Neuronal stem cell (in vitro differentiated cells): ENCODE results near the gene C11orf97.
"Not testable (repeated sequence)": the region's sequence is repeated elsewhere in the genome, so short reads cannot be mapped to it uniquely, and the experiment has no call there.

Source experiments
- DNase-seq: peaks from one replicate; pipeline ENCODE4 v3.0.0-alpha.2; 2013; ENCODE audit warnings: low spot score
- H2AFZ ChIP-seq: one replicate; pipeline ENCODE4 v1.6.1; 2013; ENCODE audit warnings: mild to moderate bottlenecking, low read length, inconsistent platforms
- H2AK5ac ChIP-seq: 2 replicates; pipeline ENCODE4 v1.6.1; 2013; ENCODE audit warnings: low read depth, mild to moderate bottlenecking, inconsistent platforms, low read length, moderate library complexity, mixed read lengths
- H2BK120ac ChIP-seq: 2 replicates; pipeline ENCODE4 v1.6.1; 2013; ENCODE audit warnings: low read depth, mild to moderate bottlenecking, inconsistent platforms, low read length, moderate library complexity, mixed read lengths
- H2BK12ac ChIP-seq: one replicate; pipeline ENCODE4 v1.6.1; 2013; ENCODE audit warnings: low read length, inconsistent platforms
- H2BK15ac ChIP-seq: 2 replicates; pipeline ENCODE4 v1.6.1; 2013; ENCODE audit warnings: mild to moderate bottlenecking, low read length, inconsistent platforms, mixed read lengths
- H2BK5ac ChIP-seq: one replicate; pipeline ENCODE4 v1.6.1; 2013; ENCODE audit warnings: inconsistent platforms, mild to moderate bottlenecking, low read length, moderate library complexity
- H3K14ac ChIP-seq: one replicate; pipeline ENCODE4 v1.6.1; 2013; ENCODE audit warnings: low read length, inconsistent platforms
- H3K18ac ChIP-seq: 2 replicates; pipeline ENCODE4 v1.6.1; 2013; ENCODE audit warnings: low read length, inconsistent platforms
- H3K23ac ChIP-seq: 2 replicates; pipeline ENCODE4 v1.6.1; 2013; ENCODE audit warnings: low read depth, mild to moderate bottlenecking, mixed read lengths, low read length, inconsistent platforms; ENCODE audit not compliant: poor library complexity
- H3K27ac ChIP-seq: replicated peaks from 3 replicates; pipeline ENCODE4 v1.5.1; 2013; ENCODE audit warnings: low read length, inconsistent platforms
- H3K27me3 ChIP-seq, 3 experiments: 2 replicates each; pipeline ENCODE4 v1.6.1; 2013; ENCODE audit warnings: low read length in 3 of 3, mild to moderate bottlenecking in 2 of 3, inconsistent platforms in 1 of 3, low read depth in 1 of 3, mixed read lengths in 1 of 3, moderate library complexity in 1 of 3; ENCODE audit not compliant: control insufficient read depth in 3 of 3, insufficient read depth in 3 of 3
- H3K36me3 ChIP-seq, 2 donors: replicated peaks in 1 of 2; 2 replicates each; pipeline ENCODE4 v1.6.1; 2013; ENCODE audit warnings: low read length in 2 of 2; ENCODE audit not compliant: control insufficient read depth in 2 of 2, insufficient read depth in 2 of 2
- H3K4ac ChIP-seq: 2 replicates; pipeline ENCODE4 v1.6.1; 2013; ENCODE audit warnings: inconsistent platforms, mild to moderate bottlenecking, low read length, moderate library complexity
- H3K4me1 ChIP-seq, 2 donors: 1 replicate in 1 of 2; 2 replicates in 1 of 2; pipeline ENCODE4 v1.6.1; 2013; ENCODE audit warnings: low read length in 2 of 2, low read depth in 1 of 2; ENCODE audit not compliant: control insufficient read depth in 2 of 2, insufficient read depth in 1 of 2
- H3K4me2 ChIP-seq: one replicate; pipeline ENCODE4 v1.6.1; 2013; ENCODE audit warnings: mild to moderate bottlenecking, low read length, inconsistent platforms; ENCODE audit not compliant: insufficient read depth, poor library complexity, severe bottlenecking
- H3K4me3 ChIP-seq, 2 donors: 2 replicates each; pipeline ENCODE4 v1.5.1; 2013; ENCODE audit warnings: low read length in 2 of 2, mild to moderate bottlenecking in 2 of 2, inconsistent platforms in 1 of 2, moderate library complexity in 1 of 2
- H3K79me1 ChIP-seq: one replicate; pipeline ENCODE4 v1.6.1; 2013; ENCODE audit warnings: low read depth, mild to moderate bottlenecking, inconsistent platforms, low read length, moderate library complexity
- H3K9ac ChIP-seq: one replicate; pipeline ENCODE4 v1.6.1; 2013; ENCODE audit warnings: mild to moderate bottlenecking, low read depth, low read length, inconsistent platforms; ENCODE audit not compliant: poor library complexity
- H3K9me3 ChIP-seq, 2 donors: replicated peaks in 1 of 2; 2 replicates each; pipeline versions ENCODE3 to v1.6.1; 2013; ENCODE audit warnings: low read length in 2 of 2, mild to moderate bottlenecking in 2 of 2, inconsistent platforms in 1 of 2, low read depth in 1 of 2, mixed read lengths in 1 of 2, moderate library complexity in 1 of 2; ENCODE audit not compliant: control insufficient read depth in 2 of 2, insufficient read depth in 1 of 2
- H4K8ac ChIP-seq: one replicate; pipeline ENCODE4 v1.6.1; 2013; ENCODE audit warnings: low read depth, mild to moderate bottlenecking, inconsistent platforms, low read length, moderate library complexity
- H4K91ac ChIP-seq: one replicate; pipeline ENCODE4 v1.6.1; 2013; ENCODE audit warnings: low read length, low read depth, mild to moderate bottlenecking, inconsistent platforms; ENCODE audit not compliant: poor library complexity
- WGBS, 2 donors: extraction: QIAGEN DNeasy Blood & Tissue Kit; methylation state at CpG; one replicate each; pipeline ENCODE4 v1.1.7; 2013; ENCODE audit warnings: missing lambda C conversion rate in 2 of 2, mixed read lengths in 1 of 2; ENCODE audit not compliant: insufficient read length in 2 of 2, insufficient replicate concordance in 1 of 2; ENCODE audit errors: extremely low coverage in 2 of 2; 5-methylcytosine and 5-hydroxymethylcytosine counted together

The C11orf97 gene

DNA sequence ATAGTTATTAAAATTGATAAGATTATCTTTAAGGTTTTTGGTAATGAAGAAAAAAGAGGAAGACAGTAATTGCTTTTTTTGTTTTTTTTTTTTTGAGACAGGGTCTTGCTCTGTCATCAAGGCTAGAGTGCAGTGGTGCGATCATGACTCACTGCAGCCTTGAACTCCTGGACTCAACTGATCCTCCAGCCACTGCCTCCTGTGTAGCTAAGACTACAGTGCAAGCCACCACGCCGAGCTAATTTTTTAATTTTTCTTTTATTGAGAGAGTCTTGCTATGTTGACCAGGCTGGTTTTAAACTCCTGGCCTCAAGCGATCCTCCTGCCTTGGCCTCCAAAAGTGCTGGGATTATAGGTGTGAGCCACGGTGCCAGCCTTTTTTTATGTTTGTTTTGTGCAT, 5.7 kb upstream of the C11orf97 start:
- H3K23ac ChIP-seq, H2BK120ac ChIP-seq, H2BK12ac ChIP-seq, H3K4me3 ChIP-seq, H2BK5ac ChIP-seq, H4K8ac ChIP-seq, H3K79me1 ChIP-seq, H3K9me3 ChIP-seq, H2AFZ ChIP-seq, H3K27me3 ChIP-seq, H2BK15ac ChIP-seq, DNase-seq, H3K4ac ChIP-seq, H3K27ac ChIP-seq, H2AK5ac ChIP-seq, H4K91ac ChIP-seq, H3K18ac ChIP-seq, H3K4me1 ChIP-seq, H3K4me2 ChIP-seq, H3K9ac ChIP-seq, H3K14ac ChIP-seq, H3K36me3 ChIP-seq: not testable (repeated sequence)
- no CpG with 5 or more reads among the region's 5 CpGs for WGBS, 2 donors

- peaks cover 2% of the 10 kb centered on the region in 2 donors for H3K4me1 ChIP-seq
Measured at GRCh38 chr11:94507485-94507884, 4.8 kb upstream of the C11orf97 start.

DNA sequence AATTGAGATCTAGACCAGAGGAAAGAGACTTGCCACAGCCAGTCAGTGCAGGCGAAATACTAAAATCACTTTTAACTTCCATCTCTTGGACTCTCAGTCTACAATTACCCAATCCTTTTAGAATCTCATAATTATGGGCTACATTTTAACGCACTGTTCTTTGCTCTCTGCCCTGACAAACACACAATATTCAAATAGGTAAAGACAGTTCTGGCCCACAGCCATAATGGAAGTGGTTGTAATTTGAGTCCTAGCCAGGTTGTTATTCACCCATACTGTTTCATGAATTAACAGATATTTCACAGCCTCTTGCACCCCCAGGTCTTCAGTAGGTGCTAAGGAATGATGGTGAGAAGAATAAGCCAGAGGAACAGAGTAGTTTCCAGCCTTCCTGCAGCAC, 830 bp downstream of the C11orf97 start:
- Histone ChIP-seq H3K9me3 (peaks cover 0 to 6% of the 10 kb centered on the region in 2 donors), H3K79me1 (no peaks in the 10 kb centered on the region), H2BK120ac (no peak overlapping the region), H3K4ac (no peak overlapping the region), H2BK15ac (no peak overlapping the region), H3K27me3 (peaks cover 0 to 47% (median 8%) of the 10 kb centered on the region in 3 experiments), H3K18ac (no peak overlapping the region), H3K27ac (no peak overlapping the region), H2BK12ac (no peak overlapping the region), H3K4me2 (no peak overlapping the region), H4K91ac (no peak overlapping the region), H2BK5ac (no peak overlapping the region), H2AFZ (no peak overlapping the region), H3K9ac (no peak overlapping the region), H3K4me1 (peaks cover 2 to 3% of the 10 kb centered on the region in 2 donors), H4K8ac (no peak overlapping the region), H3K23ac (no peak overlapping the region), H3K36me3 (no peaks in the 10 kb centered on the region), H2AK5ac (no peak overlapping the region), H3K14ac (no peak overlapping the region), H3K4me3 (no peak overlapping the region)
- WGBS, 2 donors, result no CpG with 5 or more reads among the region's 2 CpGs
- no peak for DNase-seq

More at GRCh38 chr11:94507485-94507884, 4.8 kb upstream of the C11orf97 start:
- Histone ChIP-seq H3K27me3 (peaks cover 0 to 9% (median 0%) of the 10 kb centered on the region in 3 experiments), H4K91ac (no peak overlapping the region), H3K27ac (no peak overlapping the region), H2AK5ac (no peak overlapping the region), H3K9ac (no peak overlapping the region), H3K4me2 (no peak overlapping the region), H3K18ac (no peak overlapping the region), H3K9me3 (peaks cover 0 to 6% of the 10 kb centered on the region in 2 donors), H2BK120ac (no peak overlapping the region), H3K79me1 (no peaks in the 10 kb centered on the region), H3K36me3 (no peaks in the 10 kb centered on the region), H4K8ac (no peak overlapping the region), H2AFZ (no peak overlapping the region), H2BK5ac (no peak overlapping the region), H2BK12ac (no peak overlapping the region), H3K4ac (no peak overlapping the region), H3K4me3 (no peak overlapping the region), H2BK15ac (no peak overlapping the region), H3K14ac (no peak overlapping the region), H3K23ac (no peak overlapping the region)
- DNase-seq, result no peak
- no CpG with 5 or more reads among the region's 4 CpGs for WGBS, 2 donors

- no CpG with 5 or more reads among the region's 2 CpGs for WGBS, 2 donors
- Histone ChIP-seq H3K23ac (no peak overlapping the region), H3K14ac (no peak overlapping the region), H3K4me3 (no peak overlapping the region), H3K36me3 (no peaks in the 10 kb centered on the region), H3K9me3 (peaks cover 0 to 6% of the 10 kb centered on the region in 2 donors), H3K9ac (no peak overlapping the region), H3K27me3 (peaks cover 0 to 52% (median 8%) of the 10 kb centered on the region in 3 experiments), H3K4ac (no peak overlapping the region), H2AK5ac (no peak overlapping the region), H4K91ac (no peak overlapping the region), H3K27ac (no peak overlapping the region), H3K4me1 (peaks cover 2 to 3% of the 10 kb centered on the region in 2 donors), H3K18ac (no peak overlapping the region), H4K8ac (no peak overlapping the region), H2BK12ac (no peak overlapping the region), H2BK120ac (no peak overlapping the region), H2BK15ac (no peak overlapping the region), H3K79me1 (no peaks in the 10 kb centered on the region), H2BK5ac (no peak overlapping the region), H3K4me2 (no peak overlapping the region), H2AFZ (no peak overlapping the region)
- no peak for DNase-seq
Measured at GRCh38 chr11:94515398-94515797, 3.1 kb downstream of the C11orf97 start.
